Lower leg skin (tissue), 4 donors: ENCODE results near the gene ZNF593OS. TPM values are rescaled to one million over a fixed set of nuclear protein-coding genes. Genes with fewer than 3 reads are reported as not detected.

ENCODE experiments used
- DNase-seq, 2 donors: peaks; one replicate each; pipeline ENCODE4 v3.0.0-alpha.2; 2019; ENCODE audit warnings: low spot score in 2 of 2
- H3K4me3 ChIP-seq: fragments of 200-600 bp; sonication (generic); 2 replicates; pipeline ENCODE4 v1.5.1; 2017; ENCODE audit warnings: mild to moderate bottlenecking, low read depth; ENCODE audit not compliant: poor library complexity, severe bottlenecking
- POLR2A ChIP-seq, 2 donors: fragments of 450-650 bp; IDR thresholded peaks; one replicate each; pipeline ENCODE4 v1.6.1; 2016 to 2017; ENCODE audit warnings: antibody characterized with exemption in 2 of 2, mild to moderate bottlenecking in 1 of 2, moderate library complexity in 1 of 2
- WGBS, 2 donors: methylation state at CpG; one replicate each; pipeline ENCODE4 v1.1.5; 2018; 5-methylcytosine and 5-hydroxymethylcytosine counted together
- intact Hi-C: fragments of 100-400 bp; cut with DNase I; formaldehyde crosslinking; loops from one replicate; pipeline ENCODE4 v1.15.0; 2023; ENCODE audit warnings: low total_unique reads
- total RNA-seq, 4 donors: library from RNA; depleted of rRNA; stranded (reverse); fragments of >200 nt; gene quantifications; one replicate each; pipeline ENCODE4 v1.1.0, GENCODE V29; 2016
- TF ChIP-seq, protein P1 (sequence below), 3 donors: fragments of 450-650 bp; IDR thresholded peaks; one replicate each; pipeline ENCODE4 v1.5.1; 2016; ENCODE audit warnings: antibody characterized with exemption in 3 of 3, mild to moderate bottlenecking in 3 of 3, moderate library complexity in 2 of 3

The ZNF593OS gene
- total RNA-seq, 4 donors from 2014 or later: not detected

DNA sequence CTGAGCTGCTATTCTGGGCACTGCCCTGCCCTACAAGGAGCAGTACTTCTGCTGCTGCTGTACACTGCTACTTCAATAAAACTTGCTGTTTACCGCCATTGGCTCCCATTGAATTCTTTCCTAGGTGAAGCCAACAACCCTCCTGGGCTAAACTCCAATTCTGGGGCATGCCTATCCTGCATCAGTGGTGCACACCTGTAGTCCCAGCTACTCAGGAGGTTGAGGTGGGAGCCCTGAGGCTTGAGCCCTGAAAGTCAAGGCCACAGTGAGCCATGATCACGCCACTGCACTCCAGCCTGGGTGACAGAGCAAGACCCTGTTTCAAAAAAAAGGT is 38.8 kb downstream of the ZNF593OS start:
- no peak for DNase-seq
- TF ChIP-seq, protein P1, sequence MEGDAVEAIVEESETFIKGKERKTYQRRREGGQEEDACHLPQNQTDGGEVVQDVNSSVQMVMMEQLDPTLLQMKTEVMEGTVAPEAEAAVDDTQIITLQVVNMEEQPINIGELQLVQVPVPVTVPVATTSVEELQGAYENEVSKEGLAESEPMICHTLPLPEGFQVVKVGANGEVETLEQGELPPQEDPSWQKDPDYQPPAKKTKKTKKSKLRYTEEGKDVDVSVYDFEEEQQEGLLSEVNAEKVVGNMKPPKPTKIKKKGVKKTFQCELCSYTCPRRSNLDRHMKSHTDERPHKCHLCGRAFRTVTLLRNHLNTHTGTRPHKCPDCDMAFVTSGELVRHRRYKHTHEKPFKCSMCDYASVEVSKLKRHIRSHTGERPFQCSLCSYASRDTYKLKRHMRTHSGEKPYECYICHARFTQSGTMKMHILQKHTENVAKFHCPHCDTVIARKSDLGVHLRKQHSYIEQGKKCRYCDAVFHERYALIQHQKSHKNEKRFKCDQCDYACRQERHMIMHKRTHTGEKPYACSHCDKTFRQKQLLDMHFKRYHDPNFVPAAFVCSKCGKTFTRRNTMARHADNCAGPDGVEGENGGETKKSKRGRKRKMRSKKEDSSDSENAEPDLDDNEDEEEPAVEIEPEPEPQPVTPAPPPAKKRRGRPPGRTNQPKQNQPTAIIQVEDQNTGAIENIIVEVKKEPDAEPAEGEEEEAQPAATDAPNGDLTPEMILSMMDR (IDR thresholded peaks at IDR 0.05): no peak
- no peak for TF ChIP-seq POLR2A (IDR thresholded peaks at IDR 0.05)
- H3K4me3 ChIP-seq: no peak overlapping the region
- 87 to 88% methylated on average over 2 of the region's 2 CpGs for WGBS, 2 donors
- intact Hi-C loops: no loop called here

- TF ChIP-seq, protein P1 (IDR thresholded peaks at IDR 0.05): no peak
- TF ChIP-seq POLR2A (IDR thresholded peaks at IDR 0.05): no peak
- DNase-seq: no peak
- WGBS, 2 donors: 52 to 55% methylated on average over 5 of the region's 5 CpGs
- intact Hi-C loops: no loop called here
- H3K4me3 ChIP-seq: no peak overlapping the region
These were observed 39.4 kb downstream of the ZNF593OS start for GRCh38 chr1:26132128-26132833.

DNA sequence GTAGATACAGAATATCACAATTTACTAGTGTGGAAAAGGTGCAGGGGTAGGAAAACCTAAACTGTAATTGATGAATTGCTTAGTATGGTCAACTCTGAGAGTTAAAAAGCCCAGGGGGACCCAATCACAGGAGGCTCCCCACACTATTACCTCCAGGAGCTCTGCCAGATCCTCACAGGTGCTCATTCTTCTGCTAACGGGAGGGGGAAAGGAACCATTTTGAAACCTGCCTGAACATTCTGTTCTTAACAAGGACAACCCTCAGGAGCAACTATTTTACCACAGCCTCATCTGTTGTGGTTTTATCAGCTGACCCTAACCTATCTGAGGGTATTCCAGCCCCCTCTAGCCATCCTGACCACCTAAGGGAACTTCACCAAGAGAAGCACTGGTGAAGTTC is 40.9 kb downstream of the ZNF593OS start:
- 55 to 75% methylated on average over 1 of the region's 1 CpG for WGBS, 2 donors
- DNase-seq: no peak
- intact Hi-C loops: no loop called here
- no peak overlapping the region for H3K4me3 ChIP-seq
- no peak for TF ChIP-seq POLR2A (IDR thresholded peaks at IDR 0.05)
- TF ChIP-seq, protein P1 (IDR thresholded peaks at IDR 0.05): no peak

- H3K4me3 ChIP-seq: no peak overlapping the region
- 89 to 92% methylated on average over 4 of the region's 4 CpGs for WGBS, 2 donors
- DNase-seq: no peak
- intact Hi-C loops: no loop called here
- TF ChIP-seq, protein P1 (IDR thresholded peaks at IDR 0.05): no peak
- no peak for TF ChIP-seq POLR2A (IDR thresholded peaks at IDR 0.05)
These were observed 41.9 kb downstream of the ZNF593OS start for GRCh38 chr1:26129778-26130177.

GRCh38 chr1:26127235-26128163 is 44.1 kb downstream of the ZNF593OS start:
- no peak overlapping the region for H3K4me3 ChIP-seq
- intact Hi-C loops: no loop called here
- 33 to 34% methylated on average over 13 of the region's 13 CpGs for WGBS, 2 donors
- DNase-seq: no peak
- TF ChIP-seq POLR2A (IDR thresholded peaks at IDR 0.05): no peak
- TF ChIP-seq, protein P1 (IDR thresholded peaks at IDR 0.05): no peak
